ENCODE results near the gene HERC2. TPM values are rescaled to one million over a fixed set of nuclear protein-coding genes. Genes with fewer than 3 reads are reported as not detected.

The HERC2 gene
- total and polyA plus RNA-seq, 4 donors: 17.9 to 76.0 (median 39.8) TPM

- Histone ChIP-seq H3K9me3 (ENCODE audit: control insufficient read depth in 4 of 4, insufficient read depth in 3 of 4, low read length in 3 of 4) (peaks cover 0 to 7% (median 0%) of the 10 kb centered on the region in 4 donors), H3K27me3 (ENCODE audit: control insufficient read depth in 3 of 3, insufficient read depth in 3 of 3, low read length in 2 of 3) (no peaks in the 10 kb centered on the region), H3K36me3 (ENCODE audit: control insufficient read depth in 4 of 4, insufficient read depth in 4 of 4, low read length in 4 of 4) (peaks cover 0 to 4% (median 1%) of the 10 kb centered on the region in 4 donors), H3K4me3 (no peak overlapping the region), H3K4me1 (ENCODE audit: control insufficient read depth in 5 of 5, insufficient read depth in 5 of 5, low read length in 5 of 5) (no peaks in the 10 kb centered on the region), H3K27ac (ENCODE audit: low read depth in 1 of 2, low read length in 1 of 2) (no peak overlapping the region), H3K9ac (ENCODE audit: insufficient read depth in 1 of 2, low read length in 2 of 2) (no peak overlapping the region)
- 51 to 62% methylated on average over 1 of the region's 1 CpG for WGBS, 2 donors
- DNase-seq (peak in 2 of 3 donors; percentile 64 to 71), ATAC-seq (ENCODE audit: insufficient read depth, low FRiP score) (no peak)
- TF ChIP-seq CTCF (IDR thresholded peaks at IDR 0.05; ENCODE audit: control extremely low read depth, extremely low read depth): no peak
Measured at GRCh38 chr15:28075573-28075972, 246.4 kb downstream of the HERC2 start.

GRCh38 chr15:28068930-28069329 is 253.0 kb downstream of the HERC2 start:
- H3K27me3 ChIP-seq (ENCODE audit: control insufficient read depth in 3 of 3, insufficient read depth in 3 of 3, low read length in 2 of 3): no peaks in the 10 kb centered on the region
- no peak overlapping the region for H3K4me3 ChIP-seq
- 19 to 28% methylated on average over 1 of the region's 1 CpG for WGBS, 2 donors
- H3K36me3 ChIP-seq (ENCODE audit: control insufficient read depth in 4 of 4, insufficient read depth in 4 of 4, low read length in 4 of 4): no peaks in the 10 kb centered on the region
- no peak overlapping the region for H3K9ac ChIP-seq (ENCODE audit: insufficient read depth in 1 of 2, low read length in 2 of 2)
- H3K4me1 ChIP-seq (ENCODE audit: control insufficient read depth in 5 of 5, insufficient read depth in 5 of 5, low read length in 5 of 5): no peaks in the 10 kb centered on the region
- DNase-seq (no peak), ATAC-seq (ENCODE audit: insufficient read depth, low FRiP score) (no peak)
- TF ChIP-seq CTCF (IDR thresholded peaks at IDR 0.05; ENCODE audit: control extremely low read depth, extremely low read depth): no peak
- peaks cover 0 to 2% (median 0%) of the 10 kb centered on the region in 4 donors for H3K9me3 ChIP-seq (ENCODE audit: control insufficient read depth in 4 of 4, insufficient read depth in 3 of 4, low read length in 3 of 4)
- H3K27ac ChIP-seq (ENCODE audit: low read depth in 1 of 2, low read length in 1 of 2): no peak overlapping the region

- ATAC-seq (ENCODE audit: insufficient read depth, low FRiP score): no peak
- Histone ChIP-seq H3K36me3 (ENCODE audit: control insufficient read depth in 4 of 4, insufficient read depth in 4 of 4, low read length in 4 of 4) (no peaks in the 10 kb centered on the region), H3K27ac (ENCODE audit: low read depth in 1 of 2, low read length in 1 of 2) (no peak overlapping the region), H3K9ac (ENCODE audit: insufficient read depth in 1 of 2, low read length in 2 of 2) (no peak overlapping the region), H3K9me3 (ENCODE audit: control insufficient read depth in 4 of 4, insufficient read depth in 3 of 4, low read length in 3 of 4) (peaks cover 0 to 4% (median 0%) of the 10 kb centered on the region in 4 donors), H3K27me3 (ENCODE audit: control insufficient read depth in 3 of 3, insufficient read depth in 3 of 3, low read length in 2 of 3) (no peaks in the 10 kb centered on the region), H3K4me3 (no peak overlapping the region), H3K4me1 (ENCODE audit: control insufficient read depth in 5 of 5, insufficient read depth in 5 of 5, low read length in 5 of 5) (no peaks in the 10 kb centered on the region)
- DNase-seq: no peak
- WGBS, 2 donors: 48 to 62% methylated on average over 3 of the region's 3 CpGs
- no peak for TF ChIP-seq CTCF (IDR thresholded peaks at IDR 0.05; ENCODE audit: control extremely low read depth, extremely low read depth)
Measured at GRCh38 chr15:28066231-28066630, 255.7 kb downstream of the HERC2 start.

Small RNAs within 50 kb of the gene (small RNA-seq; reads per million reads assigned to genes)
- gene AC091304.5 (ENCODE audit: low replicate concordance): not detected

Other genes with a start within 250 kb of the HERC2 start
- gene OCA2, start 222.9 kb downstream of the HERC2 start, total RNA-seq: 10 to 100 TPM in 1 of 2 donors, 1 to 10 TPM in 1; 3.9 to 23.0 TPM
- under 1 TPM; 0.49 to 0.71 TPM for gene OCA2, start 222.9 kb downstream of the HERC2 start, polyA plus RNA-seq
- gene GOLGA6L24, start 35.9 kb upstream of the HERC2 start, total RNA-seq: not detected
- gene GOLGA6L24, start 35.9 kb upstream of the HERC2 start, polyA plus RNA-seq: not detected
- gene GOLGA8F, start 56.5 kb upstream of the HERC2 start, total RNA-seq: not detected
- not detected for gene GOLGA8F, start 56.5 kb upstream of the HERC2 start, polyA plus RNA-seq
- not detected for gene GOLGA8G, start 210.8 kb upstream of the HERC2 start, total RNA-seq
- not detected for gene GOLGA8G, start 210.8 kb upstream of the HERC2 start, polyA plus RNA-seq
- gene GOLGA6L25, start 231.4 kb upstream of the HERC2 start, total RNA-seq: not detected
- not detected for gene GOLGA6L25, start 231.4 kb upstream of the HERC2 start, polyA plus RNA-seq